Activated CD8-positive, alpha-beta T cell treated with anti-CD3 and anti-CD28 coated beads for 36 hours (primary cell): ENCODE measurements around the gene TBP. TPM values are rescaled to one million over a fixed set of nuclear protein-coding genes. Genes with fewer than 3 reads are reported as not detected.
"Not testable (repeated sequence)": the region's sequence is repeated elsewhere in the genome, so short reads cannot be mapped to it uniquely, and the experiment has no call there.

Source experiments
- ATAC-seq: fragments of 200-7000 bp; cut with Tn5 transposase; one replicate; pipeline ENCODE4 v1.10.0; 2021; ENCODE audit warnings: mild to moderate bottlenecking, moderate library complexity
- CTCF ChIA-PET: fragments of 350-600 bp; sonication (Branson Sonifier 250); formaldehyde crosslinking; loops from one replicate; lab custom pipeline; 2021; ENCODE audit warnings: antibody characterized with exemption; lab: Charles Lee
- POLR2A ChIA-PET: fragments of 350-600 bp; sonication (Branson Sonifier 250); formaldehyde crosslinking; loops from one replicate; lab custom pipeline; 2021; ENCODE audit warnings: antibody characterized with exemption; lab: Charles Lee
- DNase-seq: peaks from one replicate; pipeline ENCODE4 v3.0.0-alpha.2; 2020
- H3K27ac Mint-ChIP-seq: one replicate; pipeline ENCODE4 v1.8.0; 2021; ENCODE audit warnings: mild to moderate bottlenecking, mixed read lengths
- H3K27me3 Mint-ChIP-seq: one replicate; pipeline ENCODE4 v1.8.0; 2021; ENCODE audit warnings: mixed read lengths
- H3K36me3 Mint-ChIP-seq: one replicate; pipeline ENCODE4 v1.8.0; 2021; ENCODE audit warnings: low read depth, mixed read lengths
- H3K4me1 Mint-ChIP-seq: one replicate; pipeline ENCODE4 v1.8.0; 2021; ENCODE audit warnings: low read depth, mixed read lengths
- H3K4me3 Mint-ChIP-seq: one replicate; pipeline ENCODE4 v1.8.0; 2021; ENCODE audit warnings: mild to moderate bottlenecking, moderate library complexity, mixed read lengths
- H3K9me3 Mint-ChIP-seq: one replicate; pipeline ENCODE4 v1.8.0; 2021; ENCODE audit warnings: mixed read lengths
- CTCF ChIP-seq: fragments of 200-600 bp; IDR thresholded peaks from one replicate; pipeline ENCODE4 v1.8.0; 2022; ENCODE audit warnings: antibody characterized with exemption, mild to moderate bottlenecking
- intact Hi-C: fragments of 100-400 bp; cut with micrococcal nuclease; formaldehyde crosslinking; loops from one replicate; pipeline ENCODE4 v1.10.0; 2022
- total RNA-seq, 2 experiments: library from RNA; stranded (reverse); gene quantifications; one replicate each; pipeline ENCODE4 v1.2.3, GENCODE V29; 2021

Gene TBP
- total RNA-seq, 2 experiments from 2014 or later = 21.0 to 22.1 TPM

GRCh38 chr6:170522565-170523183 is 31.5 kb upstream of the TBP start:
- POLR2A ChIA-PET = interaction anchor here (1.1 kb wide), 1 partner anchor 20 kb away, joined by 3 read pairs; no protein-coding TSS in a partner anchor
- Mint-ChIP-seq H3K9me3 (no peaks in the 10 kb centered on the region), H3K4me1 (no peaks in the 10 kb centered on the region), H3K36me3 (no peaks in the 10 kb centered on the region), H3K27me3 (peaks cover 8% of the 10 kb centered on the region), H3K4me3 (no peak overlapping the region), H3K27ac (no peak overlapping the region)
- intact Hi-C loops = loop anchor here (10.0 kb wide), 2 partner anchors 688 to 1628 kb away; no protein-coding TSS in a partner anchor
- DNase-seq (peak; percentile 23), ATAC-seq (peak; percentile 70)
- CTCF ChIA-PET = interaction anchor here (1.4 to 2.1 kb wide), 2 partner anchors 11 to 732 kb away, joined by 3 to 7 read pairs; no protein-coding TSS in a partner anchor
- TF ChIP-seq CTCF = no peak

GRCh38 chr6:170523256-170524171 is 30.7 kb upstream of the TBP start:
- Mint-ChIP-seq H3K36me3 (no peaks in the 10 kb centered on the region), H3K4me1 (peaks cover 2% of the 10 kb centered on the region), H3K4me3 (no peak overlapping the region), H3K9me3 (no peaks in the 10 kb centered on the region), H3K27me3 (peaks cover 6% of the 10 kb centered on the region), H3K27ac (no peak overlapping the region)
- intact Hi-C loops = loop anchor here (10.0 kb wide), 2 partner anchors 689 to 1629 kb away; no protein-coding TSS in a partner anchor
- CTCF ChIA-PET = interaction anchor here (1.2 to 2.1 kb wide), 3 partner anchors 12 to 733 kb away, joined by 3 to 7 read pairs (median 3); no protein-coding TSS in a partner anchor
- POLR2A ChIA-PET = no interaction called here
- no peak for TF ChIP-seq CTCF
- ATAC-seq (no peak), DNase-seq (peak; percentile 25)

GRCh38 chr6:170524172-170524502 is 30.0 kb upstream of the TBP start:
- Mint-ChIP-seq H3K27me3 (peaks cover 6% of the 10 kb centered on the region), H3K36me3 (no peaks in the 10 kb centered on the region), H3K4me1 (peaks cover 5% of the 10 kb centered on the region), H3K27ac (no peak overlapping the region), H3K9me3 (no peaks in the 10 kb centered on the region), H3K4me3 (no peak overlapping the region)
- ChIA-PET CTCF (interaction anchor here (1.2 to 2.1 kb wide), 3 partner anchors 12 to 734 kb away, joined by 3 to 7 read pairs (median 3); no protein-coding TSS in a partner anchor), POLR2A (no interaction called here)
- intact Hi-C loops = loop anchor here (10.0 kb wide), 2 partner anchors 689 to 1629 kb away; no protein-coding TSS in a partner anchor
- DNase-seq (no peak), ATAC-seq (no peak)
- no peak for TF ChIP-seq CTCF

- Mint-ChIP-seq H3K36me3 (no peaks in the 10 kb centered on the region), H3K27me3 (no peaks in the 10 kb centered on the region), H3K4me3 (no peak overlapping the region), H3K9me3 (no peaks in the 10 kb centered on the region), H3K27ac (no peak overlapping the region), H3K4me1 (peaks cover 7% of the 10 kb centered on the region)
- ChIA-PET POLR2A (no interaction called here), CTCF (interaction anchor here (0.9 to 1.5 kb wide), 2 partner anchors 16 to 694 kb away, joined by 3 read pairs; no protein-coding TSS in a partner anchor)
- DNase-seq (no peak), ATAC-seq (no peak)
- intact Hi-C loops = loop anchor here (10.0 kb wide), 2 partner anchors 691 to 1631 kb away; no protein-coding TSS in a partner anchor
- TF ChIP-seq CTCF = no peak
Measured at GRCh38 chr6:170525795-170526194, 28.4 kb upstream of the TBP start.

- ATAC-seq, H3K27me3 Mint-ChIP-seq, H3K36me3 Mint-ChIP-seq, DNase-seq, H3K4me3 Mint-ChIP-seq, H3K27ac Mint-ChIP-seq, H3K9me3 Mint-ChIP-seq, H3K4me1 Mint-ChIP-seq, POLR2A ChIA-PET: not testable (repeated sequence)
- intact Hi-C loops = loop anchor here (10.0 kb wide), 2 partner anchors 693 to 1633 kb away; no protein-coding TSS in a partner anchor
- CTCF ChIA-PET = interaction anchor here (1.0 to 5.2 kb wide), 4 partner anchors 11 to 738 kb away, joined by 3 to 43 read pairs (median 27); no protein-coding TSS in a partner anchor
Measured at GRCh38 chr6:170527995-170528394, 26.2 kb upstream of the TBP start.
